ENCODE measurements around the gene NEURL1.

DNA sequence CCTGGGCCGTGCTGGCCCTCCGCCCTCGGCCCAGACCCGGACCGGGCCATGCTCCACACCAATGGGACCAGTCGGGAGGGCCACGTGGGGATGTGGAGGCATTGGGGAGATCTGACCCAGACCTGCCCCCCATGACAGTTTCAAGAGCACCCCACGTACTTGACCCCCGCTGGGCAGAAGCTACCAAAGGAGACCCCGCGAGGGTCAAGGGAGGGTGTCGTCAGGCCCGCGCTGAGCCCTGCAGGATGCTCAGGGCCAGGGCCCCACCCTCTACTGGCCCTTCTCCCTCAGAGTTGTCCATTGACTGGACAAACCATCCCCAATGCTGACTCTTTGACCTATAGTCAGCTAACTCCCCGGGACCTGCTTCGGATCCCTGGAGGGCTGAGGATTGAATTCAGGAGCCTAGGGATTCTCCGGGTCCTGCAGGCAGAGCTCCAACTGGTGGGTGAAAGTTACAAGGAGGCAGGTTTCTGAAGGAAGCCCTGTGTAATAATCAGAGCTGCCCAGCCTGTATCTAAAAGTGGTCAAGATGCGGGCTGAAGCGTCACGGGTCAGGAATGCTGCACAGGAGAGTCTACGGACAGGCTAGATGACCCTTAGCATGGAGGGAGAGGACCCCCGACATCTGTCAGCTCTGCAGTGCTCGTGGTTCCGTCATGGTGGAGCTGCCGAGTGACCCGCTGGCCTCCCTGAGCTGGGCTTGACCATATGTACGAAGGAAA is 40.8 kb upstream of the NEURL1 start:
- TF ChIP-seq, protein P1, sequence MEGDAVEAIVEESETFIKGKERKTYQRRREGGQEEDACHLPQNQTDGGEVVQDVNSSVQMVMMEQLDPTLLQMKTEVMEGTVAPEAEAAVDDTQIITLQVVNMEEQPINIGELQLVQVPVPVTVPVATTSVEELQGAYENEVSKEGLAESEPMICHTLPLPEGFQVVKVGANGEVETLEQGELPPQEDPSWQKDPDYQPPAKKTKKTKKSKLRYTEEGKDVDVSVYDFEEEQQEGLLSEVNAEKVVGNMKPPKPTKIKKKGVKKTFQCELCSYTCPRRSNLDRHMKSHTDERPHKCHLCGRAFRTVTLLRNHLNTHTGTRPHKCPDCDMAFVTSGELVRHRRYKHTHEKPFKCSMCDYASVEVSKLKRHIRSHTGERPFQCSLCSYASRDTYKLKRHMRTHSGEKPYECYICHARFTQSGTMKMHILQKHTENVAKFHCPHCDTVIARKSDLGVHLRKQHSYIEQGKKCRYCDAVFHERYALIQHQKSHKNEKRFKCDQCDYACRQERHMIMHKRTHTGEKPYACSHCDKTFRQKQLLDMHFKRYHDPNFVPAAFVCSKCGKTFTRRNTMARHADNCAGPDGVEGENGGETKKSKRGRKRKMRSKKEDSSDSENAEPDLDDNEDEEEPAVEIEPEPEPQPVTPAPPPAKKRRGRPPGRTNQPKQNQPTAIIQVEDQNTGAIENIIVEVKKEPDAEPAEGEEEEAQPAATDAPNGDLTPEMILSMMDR (IDR thresholded peaks at IDR 0.05), result no peak
- TF ChIP-seq EZH2 (IDR thresholded peaks at IDR 0.05; ENCODE audit: borderline replicate concordance, insufficient read depth, low read depth, low read length, poor library complexity, severe bottlenecking), result no peak
